GM18951 (cell line): Measurements from ENCODE around the gene KLHL29.

Experiments used
- POLR2A ChIP-seq: IDR thresholded peaks from 4 replicates; pipeline ENCODE4 v1.6.1; 2011; ENCODE audit warnings: mild to moderate bottlenecking; ENCODE audit not compliant: insufficient read length, insufficient read depth; ENCODE audit errors: extremely low read depth
- in situ Hi-C: fragments of 300-500 bp; cut with MboI; formaldehyde crosslinking; loops from one replicate; pipeline ENCODE4 v1.12.0; 2022; ENCODE audit warnings: low sequenced_read_pairs, mixed read lengths, inconsistent platforms; ENCODE audit not compliant: unreplicated experiment

KLHL29 gene

DNA sequence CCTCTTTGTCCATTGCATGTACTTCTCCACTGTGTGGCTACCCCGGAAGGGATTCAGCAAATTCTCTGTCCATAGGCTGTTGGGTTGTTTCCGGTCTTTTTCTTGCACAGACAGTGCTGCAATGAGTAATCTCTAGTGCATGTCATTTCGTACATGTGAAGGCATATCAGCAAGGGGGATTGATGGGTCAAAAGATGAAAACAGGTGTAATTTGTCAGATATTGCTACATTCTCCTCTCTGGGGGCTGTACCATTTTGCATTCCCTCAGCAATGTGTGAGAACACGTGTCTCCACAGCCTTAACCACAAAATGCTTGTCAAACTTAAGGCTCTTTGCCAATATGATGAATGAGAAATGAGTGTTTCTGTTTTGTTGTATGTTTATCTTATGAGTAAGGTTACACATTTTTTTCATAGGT is 60.5 kb downstream of the KLHL29 start:
- in situ Hi-C loops: no loop called here
- no peak for TF ChIP-seq POLR2A

DNA sequence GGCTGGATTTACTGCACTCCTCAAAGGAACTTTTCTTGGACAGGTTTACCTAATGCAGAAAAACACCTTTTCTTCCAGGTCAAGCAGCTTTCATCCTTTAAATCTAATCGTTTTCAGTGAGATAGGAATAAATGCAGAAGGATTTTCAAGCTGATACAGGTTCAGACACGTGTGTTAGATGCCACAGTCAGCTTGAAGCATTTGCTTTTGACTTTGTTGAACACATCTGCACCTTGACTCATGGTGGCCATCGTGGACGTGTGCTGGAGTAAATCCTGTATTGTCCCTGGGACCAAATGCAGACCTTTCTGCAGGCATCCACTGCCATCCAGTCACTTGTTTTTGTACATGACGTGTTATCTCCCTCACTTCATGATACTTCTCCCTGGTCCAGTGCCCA is 61.9 kb downstream of the KLHL29 start:
- no peak for TF ChIP-seq POLR2A
- in situ Hi-C loops: no loop called here

DNA sequence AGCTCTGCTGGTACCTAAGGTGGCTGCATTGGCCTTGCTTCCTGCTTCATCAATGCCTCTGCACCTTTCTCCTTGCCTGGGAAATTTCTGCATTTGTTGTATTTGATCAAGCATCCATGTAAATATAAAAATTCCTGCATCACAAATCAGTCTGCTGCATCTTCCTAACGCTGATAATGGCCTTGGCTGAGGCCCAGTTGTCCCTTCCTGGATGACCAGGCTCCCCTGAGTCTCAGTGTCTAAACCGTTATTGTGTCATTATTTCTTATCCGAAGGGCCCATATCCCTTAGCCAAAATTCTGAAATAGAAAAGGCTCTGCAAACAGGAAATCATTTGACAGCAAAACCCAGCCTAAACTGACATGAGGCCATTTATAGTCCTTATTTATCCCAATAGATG is 62.4 kb downstream of the KLHL29 start:
- no peak for TF ChIP-seq POLR2A
- in situ Hi-C loops: no loop called here

DNA sequence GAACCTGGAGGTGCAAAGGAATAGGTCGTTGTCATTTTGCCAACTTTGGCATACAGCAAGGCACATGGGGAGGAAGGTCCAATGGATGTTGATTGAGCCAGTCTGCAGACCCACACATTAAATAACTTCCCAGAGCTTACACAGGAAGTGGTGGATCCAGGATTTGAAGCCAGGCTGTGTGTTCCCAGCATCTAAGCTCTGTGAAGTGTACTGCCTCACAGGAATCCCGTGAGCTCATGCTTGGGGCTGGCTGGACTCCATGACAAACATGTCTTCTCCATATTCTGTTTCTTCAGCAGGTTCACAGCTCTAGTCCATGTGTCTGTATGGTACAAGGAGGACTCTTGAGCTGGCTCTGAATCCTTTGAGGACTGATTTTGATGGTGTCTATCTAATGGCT is 63.9 kb downstream of the KLHL29 start:
- in situ Hi-C loops: no loop called here
- no peak for TF ChIP-seq POLR2A

DNA sequence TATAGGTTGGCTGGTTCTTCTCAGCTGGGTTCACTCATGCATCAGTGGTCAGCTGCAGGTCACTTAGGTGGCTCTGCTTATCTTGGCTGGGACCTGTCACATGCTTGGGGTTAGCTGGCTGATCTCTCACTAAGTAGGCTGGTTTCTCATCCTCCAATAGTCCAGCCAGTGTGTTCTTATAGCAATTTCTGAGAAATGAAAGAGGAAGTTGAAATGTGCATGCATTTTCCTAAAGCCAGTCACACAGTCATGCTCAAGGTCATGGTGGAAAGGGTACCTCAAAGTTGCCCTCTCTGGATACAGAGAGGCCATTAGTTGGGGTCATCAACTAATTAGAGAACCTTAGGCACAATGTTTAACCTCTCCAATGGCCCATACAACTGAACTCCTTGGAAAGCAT is 64.4 kb downstream of the KLHL29 start:
- in situ Hi-C loops: no loop called here
- no peak for TF ChIP-seq POLR2A

DNA sequence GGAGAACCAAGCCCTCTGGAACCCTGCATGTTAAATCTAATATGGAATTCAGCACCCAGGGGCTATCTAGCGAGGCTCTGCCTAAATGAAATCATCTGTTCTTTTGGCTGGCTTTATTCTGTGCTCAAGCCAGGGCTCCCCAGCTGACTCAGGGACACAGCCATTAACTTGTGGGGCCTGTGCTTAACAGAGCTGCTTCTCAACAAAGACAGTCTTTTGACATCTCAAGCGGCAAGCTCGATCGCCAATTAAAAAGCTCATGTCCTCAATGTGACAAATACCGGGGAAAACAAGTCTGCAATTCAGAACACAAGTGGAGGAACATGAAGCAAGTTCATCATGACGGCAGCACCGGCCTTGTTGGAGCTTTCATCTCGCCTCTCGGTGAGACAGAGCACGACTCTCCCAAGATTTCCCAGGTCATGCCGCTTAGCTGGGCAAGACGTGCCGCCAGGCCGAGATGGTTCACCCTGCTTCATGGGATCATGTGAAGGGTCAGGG is 64.9 kb downstream of the KLHL29 start:
- in situ Hi-C loops: no loop called here

DNA sequence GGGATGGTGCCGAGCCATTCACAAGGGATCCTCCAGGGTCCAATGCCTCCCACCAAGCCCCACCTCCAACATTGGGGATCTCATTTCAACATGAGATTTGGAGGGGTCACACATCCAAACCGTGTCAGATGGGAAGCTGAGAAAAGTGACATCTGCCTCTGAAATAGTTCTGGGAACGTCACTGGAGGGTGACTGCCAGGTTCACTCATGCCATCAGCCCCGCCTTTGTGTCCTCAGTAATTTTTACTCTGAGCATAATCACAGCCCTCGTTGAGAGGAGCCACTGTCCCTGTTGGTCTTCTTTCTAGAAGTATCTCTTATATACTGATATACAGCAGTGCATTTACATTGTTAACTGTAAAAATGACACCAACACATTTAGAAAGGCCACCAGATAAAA is 67.4 kb downstream of the KLHL29 start:
- TF ChIP-seq POLR2A: no peak
- in situ Hi-C loops: no loop called here

More for the DNA sequence above, 64.9 kb downstream of the KLHL29 start:
- TF ChIP-seq POLR2A: no peak

DNA sequence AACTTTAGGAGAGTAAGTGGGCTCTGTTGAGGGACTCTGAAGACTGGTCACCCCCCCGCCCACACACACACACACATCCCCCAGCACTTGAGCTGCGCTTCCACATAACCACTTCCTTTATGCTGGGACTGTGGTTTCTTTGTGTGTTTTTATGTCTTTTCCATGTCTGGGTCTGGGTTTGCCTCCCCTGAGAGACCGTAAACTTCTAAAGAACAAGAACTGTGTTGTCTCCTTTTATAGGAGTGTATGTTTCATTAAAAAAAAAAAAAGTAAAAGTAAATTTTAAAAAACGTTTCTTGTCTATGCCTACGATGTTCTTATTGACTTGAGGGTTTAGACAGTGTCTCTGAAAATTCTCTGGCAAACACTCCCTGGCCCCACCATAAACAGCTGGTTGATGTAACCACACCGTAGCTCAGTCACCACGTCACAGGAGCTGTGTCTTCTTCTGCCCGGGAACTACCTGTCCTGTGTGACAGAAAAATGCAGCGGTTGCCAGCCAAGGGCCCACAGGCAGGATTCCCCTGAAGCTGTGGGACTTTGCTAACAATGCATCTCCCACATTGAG is 68.0 kb downstream of the KLHL29 start:
- in situ Hi-C loops: no loop called here

DNA sequence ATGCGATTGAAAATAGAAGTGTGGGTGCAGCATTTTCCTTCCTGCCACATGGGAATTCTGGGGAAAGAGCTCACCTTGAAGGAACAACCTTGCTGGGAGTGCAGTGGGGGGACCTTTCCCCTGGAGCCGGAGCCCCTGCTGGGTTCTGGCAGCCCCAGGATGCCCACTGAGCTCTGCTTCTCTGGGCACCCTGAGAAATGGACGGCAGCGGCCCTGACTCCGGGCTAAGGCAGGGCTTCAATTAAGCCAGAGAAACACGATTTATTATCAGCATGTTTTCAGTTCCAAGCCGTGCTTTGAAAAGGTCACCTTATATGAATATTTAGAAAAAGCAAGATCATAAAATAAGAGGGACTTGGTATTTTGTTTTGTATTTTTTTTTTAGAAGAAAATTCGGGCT is 68.5 kb downstream of the KLHL29 start:
- in situ Hi-C loops: no loop called here
- TF ChIP-seq POLR2A: no peak

More for the DNA sequence above, 68.0 kb downstream of the KLHL29 start:
- TF ChIP-seq POLR2A: no peak

DNA sequence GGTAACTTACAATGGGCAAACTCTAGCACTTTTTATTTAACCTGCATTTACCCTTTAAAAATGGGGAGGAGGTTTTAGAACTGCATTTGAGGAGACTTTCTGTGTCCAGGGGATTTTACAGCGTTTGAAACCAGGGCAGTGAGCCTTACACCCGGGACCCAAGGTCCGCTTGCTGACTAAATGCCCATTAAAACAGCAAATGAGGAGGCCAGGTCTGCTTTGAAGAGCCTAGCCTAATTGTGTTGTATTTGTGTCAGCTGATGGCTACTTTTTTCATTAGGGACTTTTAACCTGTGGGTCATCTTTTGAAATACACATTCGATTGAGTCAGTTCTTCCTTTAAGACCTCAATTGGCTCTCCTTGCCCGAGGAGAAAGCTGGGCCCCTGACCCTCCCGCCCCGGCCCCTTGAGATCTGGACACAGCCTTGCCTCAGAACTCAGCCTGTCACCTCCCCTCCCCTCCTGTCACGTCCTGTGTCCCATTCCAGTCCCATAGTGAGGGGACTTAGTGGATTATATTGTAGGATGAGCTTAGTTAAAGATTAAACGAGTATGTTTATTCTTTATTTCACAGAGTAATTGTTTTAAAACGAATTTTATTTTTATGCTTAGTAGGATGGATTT is 69.0 kb downstream of the KLHL29 start:
- TF ChIP-seq POLR2A: no peak
- in situ Hi-C loops: no loop called here

DNA sequence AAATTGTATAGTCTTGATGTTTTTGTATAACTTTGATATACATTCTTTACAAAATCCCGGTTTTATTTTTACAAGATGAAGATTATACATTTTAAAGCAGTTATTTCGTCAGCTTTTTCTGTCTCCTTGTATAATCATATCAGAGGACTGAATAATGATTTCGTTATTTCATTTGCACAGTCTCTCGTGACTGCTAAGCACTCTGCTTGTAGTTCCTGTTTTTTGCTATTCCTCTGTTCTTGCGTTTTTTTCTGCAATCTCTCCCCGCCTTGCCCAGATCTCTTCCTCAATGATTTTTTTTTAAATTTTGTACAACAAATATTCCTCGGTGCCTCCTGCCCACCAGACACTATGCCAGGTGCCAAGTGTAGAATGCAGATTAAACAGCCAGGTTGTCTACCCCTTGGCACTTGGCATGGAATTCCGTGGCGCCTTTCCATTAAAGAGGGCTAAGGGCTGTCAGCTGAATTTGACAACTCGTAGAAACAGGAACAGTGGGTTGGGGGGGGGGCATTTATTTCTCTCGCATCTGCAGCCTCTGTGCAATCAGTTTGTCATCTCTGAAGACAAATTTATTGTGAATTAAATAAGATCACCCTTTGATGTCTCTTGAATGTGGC is 69.6 kb downstream of the KLHL29 start:
- in situ Hi-C loops: no loop called here

DNA sequence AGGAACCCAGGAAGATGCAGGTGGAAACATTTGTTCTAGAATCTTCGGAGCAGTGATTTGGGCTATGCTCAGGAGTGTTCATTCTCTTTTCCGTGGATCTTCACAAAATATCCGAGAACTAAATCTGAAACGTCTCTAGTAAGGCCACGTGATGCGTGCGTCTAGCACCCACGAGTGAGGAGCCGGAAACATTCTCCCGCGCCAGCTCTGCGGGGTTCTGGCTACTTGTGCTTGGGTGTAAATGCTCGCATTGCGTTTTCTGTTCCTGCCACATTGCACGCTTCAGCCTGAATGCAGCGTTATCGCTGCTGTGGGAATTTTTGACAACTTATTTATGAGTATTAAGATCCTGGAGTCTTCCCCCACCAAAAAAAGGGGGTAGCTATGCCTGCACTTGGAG is 71.4 kb downstream of the KLHL29 start:
- in situ Hi-C loops: no loop called here
- no peak for TF ChIP-seq POLR2A

More for the DNA sequence above, 69.6 kb downstream of the KLHL29 start:
- TF ChIP-seq POLR2A: no peak

DNA sequence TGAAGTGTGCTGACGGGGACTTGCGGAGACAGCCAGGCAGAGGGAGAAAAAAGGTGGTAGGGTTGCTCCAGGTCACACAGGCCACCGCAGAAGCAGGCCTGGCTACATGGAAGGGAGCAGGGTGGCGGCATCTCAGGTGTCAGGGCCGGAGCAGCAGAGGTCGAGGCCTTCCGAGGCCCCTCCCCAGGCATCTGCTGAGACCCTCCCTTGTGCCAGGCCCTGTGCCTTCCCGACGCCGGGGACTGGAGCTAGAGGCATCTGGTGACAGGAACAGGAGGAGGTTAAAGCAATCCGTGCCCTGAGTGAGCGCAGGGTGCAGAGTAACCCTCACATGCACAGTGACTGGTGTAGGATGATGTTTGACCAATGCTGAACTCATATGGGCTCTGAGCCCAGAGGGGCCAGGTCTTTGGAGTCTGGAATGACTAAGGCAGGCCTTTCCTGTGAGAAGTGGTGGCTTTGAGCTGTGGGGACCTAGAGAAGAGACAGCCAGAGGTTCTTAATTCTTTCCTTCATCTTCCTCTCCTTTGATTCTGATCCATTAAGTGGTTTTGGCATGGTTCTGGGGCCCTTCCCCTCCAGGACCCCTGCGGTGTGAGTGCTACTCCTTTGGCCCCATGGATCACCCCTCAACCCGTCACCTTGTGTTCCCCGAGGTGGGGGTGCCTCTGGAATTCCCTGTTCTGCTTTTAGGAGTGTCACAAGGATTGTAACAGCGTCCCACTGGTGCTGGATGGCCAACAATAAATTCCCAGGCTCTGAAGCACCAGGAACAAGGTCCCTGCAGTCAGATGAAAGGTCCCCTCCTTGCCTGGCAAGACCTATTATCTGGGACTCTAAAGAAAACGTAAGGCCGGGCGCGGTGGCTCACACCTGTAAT is 72.1 kb downstream of the KLHL29 start:
- in situ Hi-C loops: no loop called here
- no peak for TF ChIP-seq POLR2A
